GM06990 (cell line): Measurements from ENCODE around the gene TNFAIP2.

Experiments
- DNase-seq: peaks from one replicate; pipeline ENCODE4 v3.0.0-alpha.2; 2011; ENCODE audit not compliant: insufficient read length; ENCODE audit errors: extremely low read depth
- H3K27me3 ChIP-seq: replicated peaks from 2 replicates; pipeline ENCODE4 v1.6.0; 2011; ENCODE audit warnings: low read length; ENCODE audit not compliant: control insufficient read depth, insufficient read depth
- H3K36me3 ChIP-seq: 2 replicates; pipeline ENCODE4 v1.5.1; 2011; ENCODE audit warnings: low read length; ENCODE audit not compliant: control insufficient read depth, insufficient read depth
- H3K4me3 ChIP-seq: replicated peaks from 2 replicates; pipeline ENCODE4 v1.5.1; 2011; ENCODE audit warnings: low read depth, mild to moderate bottlenecking, control low read depth, low read length
- TF ChIP-seq, protein P1 (sequence below): IDR thresholded peaks from 2 replicates; pipeline ENCODE4 v1.5.1; 2011; ENCODE audit warnings: low read length, control low read depth, mild to moderate bottlenecking, inconsistent platforms; ENCODE audit not compliant: insufficient read depth, poor library complexity, severe bottlenecking

TNFAIP2 gene

DNA sequence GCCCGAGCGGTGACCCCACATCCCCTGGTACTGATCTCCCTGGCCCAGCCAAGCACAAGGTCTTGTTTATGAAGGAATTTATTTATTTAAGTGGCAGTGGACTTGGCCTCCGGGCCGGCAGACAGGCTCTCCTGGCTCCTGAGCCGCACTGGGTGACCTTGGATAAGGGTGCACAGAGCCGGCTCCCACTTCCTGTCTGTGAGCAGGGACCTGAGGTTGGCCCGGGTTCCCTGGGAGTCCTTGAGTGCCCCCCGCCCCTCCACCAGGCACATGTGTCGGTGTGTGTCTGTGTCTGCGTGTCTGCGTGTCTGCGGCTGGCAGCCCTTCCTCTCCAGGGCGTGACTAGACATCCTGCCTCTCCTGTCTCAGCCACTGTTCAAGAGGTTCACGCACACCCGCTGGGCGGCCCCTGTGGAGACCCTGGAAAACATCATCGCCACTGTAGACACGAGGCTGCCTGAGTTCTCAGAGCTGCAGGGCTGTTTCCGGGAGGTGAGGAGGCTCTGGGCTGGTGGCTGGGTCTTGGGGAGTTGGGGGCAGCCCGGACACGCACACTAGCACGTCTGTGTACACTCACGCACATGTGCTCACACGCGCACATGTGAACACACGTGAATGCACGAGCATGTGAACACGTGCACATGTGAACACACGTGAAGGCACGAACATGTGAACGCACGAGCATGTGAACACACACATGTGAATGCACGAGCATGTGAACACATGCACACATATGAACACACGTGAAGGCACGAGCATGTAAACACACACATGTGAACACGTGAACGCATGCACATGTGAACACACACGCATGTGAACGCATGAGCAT is 9.3 kb downstream of the TNFAIP2 start:
- Histone ChIP-seq H3K4me3 (no peak overlapping the region), H3K36me3 (peaks cover 13% of the 10 kb centered on the region), H3K27me3 (no peaks in the 10 kb centered on the region)
- DNase-seq = no peak
- TF ChIP-seq, protein P1, sequence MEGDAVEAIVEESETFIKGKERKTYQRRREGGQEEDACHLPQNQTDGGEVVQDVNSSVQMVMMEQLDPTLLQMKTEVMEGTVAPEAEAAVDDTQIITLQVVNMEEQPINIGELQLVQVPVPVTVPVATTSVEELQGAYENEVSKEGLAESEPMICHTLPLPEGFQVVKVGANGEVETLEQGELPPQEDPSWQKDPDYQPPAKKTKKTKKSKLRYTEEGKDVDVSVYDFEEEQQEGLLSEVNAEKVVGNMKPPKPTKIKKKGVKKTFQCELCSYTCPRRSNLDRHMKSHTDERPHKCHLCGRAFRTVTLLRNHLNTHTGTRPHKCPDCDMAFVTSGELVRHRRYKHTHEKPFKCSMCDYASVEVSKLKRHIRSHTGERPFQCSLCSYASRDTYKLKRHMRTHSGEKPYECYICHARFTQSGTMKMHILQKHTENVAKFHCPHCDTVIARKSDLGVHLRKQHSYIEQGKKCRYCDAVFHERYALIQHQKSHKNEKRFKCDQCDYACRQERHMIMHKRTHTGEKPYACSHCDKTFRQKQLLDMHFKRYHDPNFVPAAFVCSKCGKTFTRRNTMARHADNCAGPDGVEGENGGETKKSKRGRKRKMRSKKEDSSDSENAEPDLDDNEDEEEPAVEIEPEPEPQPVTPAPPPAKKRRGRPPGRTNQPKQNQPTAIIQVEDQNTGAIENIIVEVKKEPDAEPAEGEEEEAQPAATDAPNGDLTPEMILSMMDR = no peak

DNA sequence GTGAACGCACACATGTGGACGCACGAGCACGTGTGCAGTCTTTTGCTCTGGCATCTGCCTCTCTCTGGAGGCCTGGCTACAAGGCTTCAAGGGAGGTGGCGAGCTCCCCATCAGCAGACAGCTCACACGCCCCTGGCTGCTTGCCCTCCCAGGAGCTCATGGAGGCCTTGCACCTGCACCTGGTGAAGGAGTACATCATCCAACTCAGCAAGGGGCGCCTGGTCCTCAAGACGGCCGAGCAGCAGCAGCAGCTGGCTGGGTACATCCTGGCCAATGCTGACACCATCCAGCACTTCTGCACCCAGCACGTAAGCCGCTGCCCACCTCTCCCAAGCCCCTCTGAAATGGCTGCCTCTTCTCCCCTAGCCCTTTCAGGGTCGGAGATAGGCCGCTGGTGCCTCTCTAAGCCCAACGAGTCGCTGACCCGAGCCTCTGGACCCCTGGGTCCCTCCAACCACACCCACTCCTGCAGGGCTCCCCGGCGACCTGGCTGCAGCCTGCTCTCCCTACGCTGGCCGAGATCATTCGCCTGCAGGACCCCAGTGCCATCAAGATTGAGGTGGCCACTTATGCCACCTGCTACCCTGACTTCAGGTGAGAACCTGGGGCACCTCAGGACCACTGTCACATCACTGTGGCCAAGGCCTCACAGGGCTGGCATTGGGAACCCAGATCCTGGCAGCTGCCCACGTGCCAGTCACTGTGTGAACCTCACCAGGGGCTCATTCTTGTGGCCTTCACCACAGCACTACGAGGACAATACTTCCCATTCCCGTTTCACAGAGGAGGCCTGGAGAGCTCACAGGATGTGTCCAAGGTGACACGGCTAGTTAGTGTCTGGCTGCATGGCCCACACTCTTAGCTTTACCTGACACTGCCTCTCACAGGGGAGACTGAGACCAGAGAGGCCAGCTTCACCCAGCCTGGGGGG is 10.2 kb downstream of the TNFAIP2 start:
- TF ChIP-seq, protein P1 = no peak
- peaks cover 10% of the 10 kb centered on the region for H3K36me3 ChIP-seq
- H3K27me3 ChIP-seq = no peaks in the 10 kb centered on the region
- no peak overlapping the region for H3K4me3 ChIP-seq
- no peak for DNase-seq

DNA sequence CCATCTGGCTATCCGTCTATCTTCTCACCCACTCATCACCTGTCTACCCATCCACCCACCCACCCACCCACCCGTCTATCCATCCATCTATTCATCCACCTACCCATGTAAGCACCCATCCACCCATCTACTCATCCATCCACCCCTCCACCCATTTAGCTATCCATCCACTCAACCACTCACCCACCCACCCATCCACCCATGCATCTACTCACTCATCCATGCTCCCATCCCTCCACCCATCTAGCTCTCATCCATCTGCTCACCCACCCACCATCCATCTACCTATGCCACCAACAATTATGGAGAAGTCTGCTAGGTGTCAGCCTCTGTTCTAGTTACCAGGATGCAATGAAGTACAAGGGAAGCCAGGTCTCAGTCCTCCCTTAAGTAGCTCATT is 11.1 kb downstream of the TNFAIP2 start:
- no peak overlapping the region for H3K4me3 ChIP-seq
- TF ChIP-seq, protein P1 = no peak
- DNase-seq = no peak
- no peaks in the 10 kb centered on the region for H3K27me3 ChIP-seq
- H3K36me3 ChIP-seq = peaks cover 10% of the 10 kb centered on the region

DNA sequence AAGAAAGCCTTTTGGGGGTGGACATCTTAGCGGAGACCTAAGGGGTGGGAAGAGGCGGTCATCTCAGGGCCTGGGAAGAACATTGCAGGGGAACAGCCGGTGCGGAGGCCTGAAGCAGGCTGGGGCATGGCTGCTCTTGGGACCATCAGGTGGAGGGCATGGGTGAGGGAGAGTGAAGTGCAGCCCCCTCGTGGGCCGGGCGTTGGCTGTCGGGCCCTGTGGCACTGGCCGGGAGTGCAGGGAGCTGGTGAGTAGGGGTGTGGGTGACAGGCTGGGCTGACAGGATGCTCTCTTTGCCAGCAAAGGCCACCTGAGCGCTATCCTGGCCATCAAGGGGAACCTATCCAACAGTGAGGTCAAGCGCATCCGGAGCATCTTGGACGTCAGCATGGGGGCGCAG is 11.7 kb downstream of the TNFAIP2 start:
- TF ChIP-seq, protein P1 = no peak
- Histone ChIP-seq H3K36me3 (peaks cover 8% of the 10 kb centered on the region), H3K4me3 (no peak overlapping the region), H3K27me3 (no peaks in the 10 kb centered on the region)
- DNase-seq = no peak

DNA sequence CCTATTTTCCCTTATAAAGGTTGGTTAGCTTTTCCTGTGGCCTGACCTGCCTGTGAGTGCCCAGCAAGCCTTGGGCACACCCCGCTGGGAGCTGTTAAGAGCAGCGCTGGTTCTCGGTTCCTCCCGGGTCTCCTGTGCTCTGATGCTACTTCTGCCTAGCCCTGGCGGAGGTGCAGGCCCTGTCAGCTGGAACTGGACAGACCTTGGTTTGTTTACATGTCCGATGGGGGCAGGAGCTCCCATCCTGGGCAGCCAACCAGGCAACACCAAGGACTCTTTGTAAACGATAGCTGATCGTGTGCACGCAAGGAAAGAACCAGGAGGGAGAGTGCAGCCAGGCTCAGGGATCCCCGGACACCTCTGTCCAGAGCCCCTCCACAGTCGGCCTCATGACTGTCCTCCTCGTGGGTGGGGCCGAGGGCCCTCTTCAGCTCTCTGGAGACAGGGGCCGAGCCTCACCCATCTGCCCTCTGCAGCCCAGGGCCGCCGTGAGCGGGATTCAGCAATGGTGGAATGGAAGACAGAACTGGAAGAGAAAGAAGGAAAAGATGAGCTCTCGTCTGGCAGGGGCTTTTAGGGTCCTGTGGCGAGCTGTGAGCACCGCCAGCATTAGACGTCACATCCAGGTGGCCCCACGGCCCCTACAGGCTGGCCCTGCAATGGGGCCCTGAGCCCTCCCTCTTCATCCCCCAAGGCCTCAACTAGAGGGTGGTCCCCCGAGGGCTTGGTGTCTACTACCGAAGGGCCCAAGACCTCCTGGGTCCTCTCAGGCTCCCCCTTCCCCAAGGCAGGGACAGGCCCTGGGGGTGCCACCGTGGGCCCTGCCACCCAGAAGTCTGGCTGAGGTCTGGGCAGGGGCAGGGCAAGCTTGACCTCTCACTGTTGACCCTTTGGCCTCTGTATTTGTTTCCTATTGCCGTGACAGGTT is 12.3 kb downstream of the TNFAIP2 start:
- DNase-seq = no peak
- H3K36me3 ChIP-seq = peaks cover 4% of the 10 kb centered on the region
- H3K27me3 ChIP-seq = no peaks in the 10 kb centered on the region
- no peak overlapping the region for H3K4me3 ChIP-seq
- TF ChIP-seq, protein P1 = no peak
